Subcutaneous abdominal adipose tissue (tissue), 5 donors: Measurements from ENCODE around the gene HAVCR2.
A peak's percentile ranks its signal among the peaks of the same experiment; 100 is the strongest.

Experiments used
- H3K27ac ChIP-seq: one replicate; pipeline ENCODE4 v1.7.0; 2013; ENCODE audit warnings: low read depth, mild to moderate bottlenecking, inconsistent platforms, low read length, moderate library complexity
- H3K27me3 ChIP-seq, 5 donors: one replicate each; pipeline ENCODE4 v1.7.0; 2013; ENCODE audit warnings: low read length in 5 of 5, inconsistent platforms in 1 of 5; ENCODE audit not compliant: control insufficient read depth in 5 of 5, insufficient read depth in 4 of 5
- H3K36me3 ChIP-seq, 5 donors: one replicate each; pipeline ENCODE4 v1.7.0; 2013; ENCODE audit warnings: low read length in 5 of 5; ENCODE audit not compliant: control insufficient read depth in 5 of 5, insufficient read depth in 5 of 5
- H3K4me1 ChIP-seq, 5 donors: one replicate each; pipeline ENCODE4 v1.7.0; 2013; ENCODE audit warnings: low read length in 5 of 5, mild to moderate bottlenecking in 3 of 5, moderate library complexity in 1 of 5; ENCODE audit not compliant: control insufficient read depth in 5 of 5, insufficient read depth in 5 of 5
- H3K4me3 ChIP-seq, 5 donors: one replicate each; pipeline ENCODE4 v1.7.0; 2013; ENCODE audit warnings: low read length in 5 of 5, low read depth in 1 of 5
- H3K9ac ChIP-seq, 5 donors: one replicate each; pipeline ENCODE4 v1.7.0; 2013; ENCODE audit warnings: low read length in 5 of 5, mild to moderate bottlenecking in 4 of 5, moderate library complexity in 3 of 5
- H3K9me3 ChIP-seq, 5 donors: one replicate each; pipeline ENCODE4 v1.7.0; 2013; ENCODE audit warnings: low read length in 5 of 5; ENCODE audit not compliant: control insufficient read depth in 5 of 5
- donor health status: healthy.
- donor health status: healthy.
- donor health status: healthy.
- donor health status: healthy.
- donor health status: healthy.

Gene HAVCR2

DNA sequence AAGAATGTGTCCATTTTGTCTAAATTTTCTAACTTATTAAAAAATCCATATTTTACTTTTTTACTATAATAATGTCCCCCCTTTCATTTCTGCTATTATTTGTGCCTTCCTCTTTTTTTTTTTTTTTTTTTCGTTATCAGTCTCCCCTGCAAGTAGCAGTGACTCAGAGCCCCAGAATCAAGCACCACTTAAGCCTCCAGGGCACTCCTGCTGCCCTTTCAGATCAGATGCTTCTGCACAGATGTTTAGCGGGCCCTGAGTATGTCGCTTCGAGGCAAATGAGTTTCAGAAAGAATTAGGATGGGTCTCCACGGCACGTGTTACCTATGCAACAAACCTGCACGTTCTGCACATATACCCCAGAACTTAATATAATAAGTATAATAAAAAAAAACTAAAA lies 22.1 kb upstream of the HAVCR2 start:
- peaks cover 0 to 5% (median 0%) of the 10 kb centered on the region in 5 donors for H3K4me1 ChIP-seq
- no peaks in the 10 kb centered on the region for H3K9me3 ChIP-seq
- no peaks in the 10 kb centered on the region for H3K36me3 ChIP-seq

DNA sequence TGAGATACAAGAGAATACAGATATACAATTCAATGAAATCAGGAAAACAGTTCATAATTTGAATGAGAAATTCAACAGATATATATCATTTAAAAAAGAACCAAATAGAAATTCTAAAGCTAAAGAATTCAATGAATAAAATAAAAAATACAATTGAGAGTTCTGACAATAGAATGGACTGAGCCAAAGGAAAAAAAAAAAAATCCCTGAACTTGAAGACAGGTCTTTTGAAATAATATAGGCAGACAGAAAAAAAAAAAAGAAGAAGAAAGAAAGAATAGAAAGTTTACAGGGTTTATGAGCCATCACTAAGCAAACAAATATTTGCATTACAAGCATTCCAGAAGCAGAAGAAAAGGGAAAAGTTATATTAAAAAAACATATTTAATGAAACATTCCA lies 12.9 kb upstream of the HAVCR2 start:
- H3K4me1 ChIP-seq: no peaks in the 10 kb centered on the region

More for the DNA sequence above, 22.1 kb upstream of the HAVCR2 start:
- Histone ChIP-seq H3K9ac (no peak overlapping the region), H3K27ac (no peak overlapping the region), H3K4me3 (no peak overlapping the region), H3K27me3 (no peaks in the 10 kb centered on the region)

GRCh38 chr5:157120102-157120501 lies 11.3 kb upstream of the HAVCR2 start:
- H3K9ac ChIP-seq: no peak overlapping the region
- H3K4me3 ChIP-seq: no peak overlapping the region
- no peak overlapping the region for H3K27ac ChIP-seq
- H3K4me1 ChIP-seq: no peaks in the 10 kb centered on the region
- peaks cover 3 to 13% (median 7%) of the 10 kb centered on the region in 5 donors for H3K9me3 ChIP-seq
- H3K36me3 ChIP-seq: no peaks in the 10 kb centered on the region
- H3K27me3 ChIP-seq: no peaks in the 10 kb centered on the region

More for the DNA sequence above, 12.9 kb upstream of the HAVCR2 start:
- H3K36me3 ChIP-seq: no peaks in the 10 kb centered on the region
- no peak overlapping the region for H3K4me3 ChIP-seq
- peaks cover 3 to 13% (median 7%) of the 10 kb centered on the region in 5 donors for H3K9me3 ChIP-seq
- H3K27me3 ChIP-seq: no peaks in the 10 kb centered on the region
- H3K27ac ChIP-seq: no peak overlapping the region
- no peak overlapping the region for H3K9ac ChIP-seq

- Histone ChIP-seq H3K9me3 (peaks cover 3 to 7% (median 7%) of the 10 kb centered on the region in 5 donors), H3K27ac (no peak overlapping the region), H3K4me1 (peaks cover 0 to 7% (median 2%) of the 10 kb centered on the region in 5 donors), H3K4me3 (no peak overlapping the region), H3K36me3 (no peaks in the 10 kb centered on the region), H3K9ac (no peak overlapping the region), H3K27me3 (no peaks in the 10 kb centered on the region)
Measured at GRCh38 chr5:157116483-157116954, 7.7 kb upstream of the HAVCR2 start.

DNA sequence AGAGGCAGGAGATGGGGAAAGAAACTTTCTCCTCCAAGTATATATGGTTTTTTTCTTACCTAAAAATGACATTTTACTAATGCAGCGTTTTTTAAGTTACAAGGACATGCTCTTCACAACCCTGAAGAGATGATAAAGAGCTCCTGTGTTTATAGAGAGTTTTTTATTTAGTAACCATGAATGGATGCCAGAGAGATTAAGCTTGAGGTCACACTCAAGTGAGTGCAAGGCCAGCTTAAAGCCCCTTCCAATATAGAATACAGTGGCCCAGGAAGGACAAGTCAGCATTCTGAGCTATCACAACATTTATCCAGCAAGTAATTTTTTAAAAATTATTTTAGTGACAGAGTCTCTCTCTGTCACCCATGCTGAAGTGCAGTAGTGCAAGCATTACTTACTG lies 6.7 kb upstream of the HAVCR2 start:
- Histone ChIP-seq H3K27me3 (no peaks in the 10 kb centered on the region), H3K4me1 (peaks cover 0 to 7% (median 2%) of the 10 kb centered on the region in 5 donors), H3K9ac (no peak overlapping the region), H3K36me3 (no peaks in the 10 kb centered on the region), H3K4me3 (no peak overlapping the region), H3K9me3 (no peaks in the 10 kb centered on the region), H3K27ac (peak overlapping the region; percentile 39)

DNA sequence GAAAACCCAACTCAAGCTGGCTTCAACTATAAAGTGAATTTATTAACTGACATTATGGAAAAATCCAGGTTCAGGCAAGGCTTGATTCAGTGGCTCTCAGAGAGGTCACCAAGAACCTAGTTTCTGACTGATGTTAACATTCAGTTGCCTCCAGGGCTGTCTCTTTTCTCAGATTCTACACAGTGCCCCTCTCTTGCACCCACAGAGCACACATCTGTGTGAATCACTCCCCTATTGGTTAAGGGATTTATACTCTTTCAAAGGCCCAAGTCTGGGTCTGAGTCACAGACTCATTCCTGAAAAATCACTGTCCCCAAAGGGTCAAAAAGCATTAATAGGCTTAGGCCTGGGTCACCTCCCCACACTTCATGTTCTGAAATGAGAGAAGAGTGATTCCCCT lies 6.2 kb upstream of the HAVCR2 start:
- no peaks in the 10 kb centered on the region for H3K27me3 ChIP-seq
- no peak overlapping the region for H3K4me3 ChIP-seq
- H3K27ac ChIP-seq: peak overlapping the region; percentile 39
- peaks cover 0 to 7% (median 2%) of the 10 kb centered on the region in 5 donors for H3K4me1 ChIP-seq
- H3K36me3 ChIP-seq: no peaks in the 10 kb centered on the region
- no peak overlapping the region for H3K9ac ChIP-seq
- no peaks in the 10 kb centered on the region for H3K9me3 ChIP-seq

GRCh38 chr5:157113002-157113401 lies 4.2 kb upstream of the HAVCR2 start:
- Histone ChIP-seq H3K27me3 (no peaks in the 10 kb centered on the region), H3K36me3 (no peaks in the 10 kb centered on the region), H3K4me3 (peak overlapping the region in 2 of 5 donors; percentile 19 to 26), H3K4me1 (peaks cover 0 to 7% (median 6%) of the 10 kb centered on the region in 5 donors), H3K27ac (peak overlapping the region; percentile 55), H3K9ac (peak overlapping the region in 2 of 5 donors; percentile 11 to 26), H3K9me3 (no peaks in the 10 kb centered on the region)

DNA sequence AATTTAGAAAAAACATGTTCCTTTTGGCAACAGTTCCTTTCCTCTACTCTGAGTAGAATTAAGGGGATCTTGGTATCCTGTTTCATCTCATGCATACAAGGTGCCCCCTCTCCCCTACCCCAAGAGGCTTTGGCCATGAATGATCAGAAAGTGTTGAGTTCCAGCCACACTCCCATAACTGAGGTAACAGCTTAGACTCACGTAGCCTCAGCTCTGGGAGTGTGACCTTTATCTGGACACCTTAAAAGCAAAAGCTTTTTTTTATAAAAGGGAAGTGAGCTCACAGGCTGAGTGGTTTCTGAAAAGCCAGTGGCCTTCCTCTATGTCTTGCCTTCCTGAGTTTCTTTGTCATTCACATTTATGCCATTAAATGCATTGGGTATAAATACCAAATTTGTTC lies 900 bp upstream of the HAVCR2 start:
- H3K9ac ChIP-seq: no peak overlapping the region
- H3K9me3 ChIP-seq: no peaks in the 10 kb centered on the region
- H3K4me3 ChIP-seq: no peak overlapping the region
- H3K36me3 ChIP-seq: no peaks in the 10 kb centered on the region
- no peak overlapping the region for H3K27ac ChIP-seq
- H3K27me3 ChIP-seq: no peaks in the 10 kb centered on the region
- H3K4me1 ChIP-seq: peaks cover 0 to 9% (median 7%) of the 10 kb centered on the region in 5 donors

- peaks cover 0 to 9% (median 0%) of the 10 kb centered on the region in 5 donors for H3K4me1 ChIP-seq
- H3K36me3 ChIP-seq: no peaks in the 10 kb centered on the region
- peak overlapping the region in 4 of 5 donors; percentile 11 to 34 (median 26) for H3K4me3 ChIP-seq
- no peaks in the 10 kb centered on the region for H3K27me3 ChIP-seq
- no peaks in the 10 kb centered on the region for H3K9me3 ChIP-seq
- no peak overlapping the region for H3K9ac ChIP-seq
- H3K27ac ChIP-seq: no peak overlapping the region
Measured at GRCh38 chr5:157107508-157107907, 1.3 kb downstream of the HAVCR2 start.

DNA sequence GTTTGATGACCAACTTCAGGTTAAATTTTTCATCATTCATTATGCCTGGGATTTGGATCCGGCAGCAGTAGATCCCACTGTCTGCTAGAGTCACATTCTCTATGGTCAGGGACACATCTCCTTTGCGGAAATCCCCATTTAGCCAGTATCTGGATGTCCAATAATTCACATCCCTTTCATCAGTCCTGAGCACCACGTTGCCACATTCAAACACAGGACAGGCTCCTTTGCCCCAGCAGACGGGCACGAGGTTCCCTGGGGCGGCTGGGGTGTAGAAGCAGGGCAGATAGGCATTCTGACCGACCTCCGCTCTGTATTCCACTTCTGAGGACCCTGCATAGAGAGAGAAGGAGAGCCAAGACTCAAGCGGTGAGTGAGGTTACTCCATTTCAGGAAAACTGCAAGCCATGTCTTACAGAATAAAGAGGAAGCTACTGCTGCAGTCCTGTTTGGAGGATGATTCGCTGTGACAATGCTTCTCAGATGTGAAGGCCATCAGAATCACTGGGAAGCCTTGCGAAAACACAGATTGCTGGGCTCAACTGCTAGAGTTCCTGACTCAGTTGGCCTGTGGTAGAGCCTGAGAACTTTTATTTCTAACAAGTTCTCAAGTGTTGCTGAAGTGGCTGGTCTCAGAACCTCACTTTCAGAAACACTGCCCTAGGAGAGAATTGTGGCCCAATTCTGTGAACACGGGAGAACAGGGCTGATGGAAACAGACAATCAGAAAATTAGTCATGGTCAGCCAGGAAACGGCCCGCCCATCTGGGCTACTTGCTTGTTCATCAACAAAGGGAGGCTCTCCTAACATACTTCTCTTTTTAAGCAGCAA lies 2.0 kb downstream of the HAVCR2 start:
- Histone ChIP-seq H3K27ac (peak overlapping the region; percentile 16), H3K4me3 (peak overlapping the region in 4 of 5 donors; percentile 23 to 53 (median 28)), H3K9ac (peak overlapping the region in 3 of 5 donors; percentile 2 to 25 (median 16)), H3K36me3 (no peaks in the 10 kb centered on the region), H3K9me3 (no peaks in the 10 kb centered on the region), H3K27me3 (no peaks in the 10 kb centered on the region), H3K4me1 (peaks cover 0 to 9% (median 0%) of the 10 kb centered on the region in 5 donors)
